NCI-H2227 (cell line): ENCODE measurements around the gene LSAMP.

Source experiments
- DNase-seq: peaks from one replicate; lab custom pipeline; 2025; ENCODE audit not compliant: unreplicated experiment; lab: John Stamatoyannopoulos, UW

Gene LSAMP

GRCh38 chr3:116367761-116368395 lies 77.4 kb downstream of the LSAMP start:
- no peak for DNase-seq

GRCh38 chr3:116356056-116356455 lies 89.2 kb downstream of the LSAMP start:
- DNase-seq, result no peak

GRCh38 chr3:116354382-116354781 lies 90.9 kb downstream of the LSAMP start:
- DNase-seq, result no peak

- DNase-seq, result no peak
These were observed 95.1 kb downstream of the LSAMP start for GRCh38 chr3:116350119-116350733.

GRCh38 chr3:116348216-116348615 lies 97.1 kb downstream of the LSAMP start:
- no peak for DNase-seq

GRCh38 chr3:116342499-116342898 lies 102.8 kb downstream of the LSAMP start:
- DNase-seq, result no peak

- DNase-seq, result no peak
These were observed 103.4 kb downstream of the LSAMP start for GRCh38 chr3:116341899-116342298.

- DNase-seq, result no peak
These were observed 103.9 kb downstream of the LSAMP start for GRCh38 chr3:116341381-116341780.

GRCh38 chr3:116340680-116341216 lies 104.5 kb downstream of the LSAMP start:
- DNase-seq, result no peak

GRCh38 chr3:116339441-116340028 lies 105.8 kb downstream of the LSAMP start:
- no peak for DNase-seq

GRCh38 chr3:116338713-116339112 lies 106.6 kb downstream of the LSAMP start:
- DNase-seq, result peak; percentile 5

GRCh38 chr3:116337229-116337628 lies 108.1 kb downstream of the LSAMP start:
- DNase-seq, result no peak

- no peak for DNase-seq
These were observed 113.9 kb downstream of the LSAMP start for GRCh38 chr3:116331380-116331779.

GRCh38 chr3:116322750-116323375 lies 122.4 kb downstream of the LSAMP start:
- no peak for DNase-seq

GRCh38 chr3:116318370-116318769 lies 126.9 kb downstream of the LSAMP start:
- DNase-seq, result no peak

GRCh38 chr3:116316771-116317170 lies 128.5 kb downstream of the LSAMP start:
- DNase-seq, result no peak

- peak; percentile 11 for DNase-seq
These were observed 130.8 kb downstream of the LSAMP start for GRCh38 chr3:116314476-116314875.

GRCh38 chr3:116306720-116307119 lies 138.6 kb downstream of the LSAMP start:
- peak; percentile 56 for DNase-seq

GRCh38 chr3:116306149-116306548 lies 139.1 kb downstream of the LSAMP start:
- no peak for DNase-seq

GRCh38 chr3:116302087-116302747 lies 143.1 kb downstream of the LSAMP start:
- DNase-seq, result no peak

GRCh38 chr3:116301422-116301821 lies 143.9 kb downstream of the LSAMP start:
- no peak for DNase-seq
